ENCODE measurements around the gene THADA. TPM values are rescaled to one million over a fixed set of nuclear protein-coding genes. Genes with fewer than 3 reads are reported as not detected.

The THADA gene
- total RNA-seq, 3 donors from 2014 or later, result 50.3 to 60.4 (median 57.0) TPM

GRCh38 chr2:43317194-43317593 is 278.6 kb downstream of the THADA start:
- Mint-ChIP-seq H3K4me3 (no peak overlapping the region), H3K9me3 (no peaks in the 10 kb centered on the region), H3K4me1 (ENCODE audit: low read depth) (peaks cover 13% of the 10 kb centered on the region), H3K27me3 (ENCODE audit: low read depth) (no peaks in the 10 kb centered on the region), H3K36me3 (ENCODE audit: insufficient read depth) (peaks cover 31% of the 10 kb centered on the region)
- DNase-seq (no peak), ATAC-seq (no peak)

- no peaks in the 10 kb centered on the region for H3K27me3 Mint-ChIP-seq (ENCODE audit: low read depth)
- no peak for ATAC-seq
- H3K4me3 Mint-ChIP-seq, result no peak overlapping the region
- H3K4me1 Mint-ChIP-seq (ENCODE audit: low read depth), result peaks cover 13% of the 10 kb centered on the region
- no peak for DNase-seq
- peaks cover 37% of the 10 kb centered on the region for H3K36me3 Mint-ChIP-seq (ENCODE audit: insufficient read depth)
- H3K9me3 Mint-ChIP-seq, result no peaks in the 10 kb centered on the region
These were observed 280.4 kb downstream of the THADA start for GRCh38 chr2:43315482-43315881.

- no peak overlapping the region for H3K4me3 Mint-ChIP-seq
- H3K36me3 Mint-ChIP-seq (ENCODE audit: insufficient read depth), result peaks cover 28% of the 10 kb centered on the region
- H3K4me1 Mint-ChIP-seq (ENCODE audit: low read depth), result peaks cover 13% of the 10 kb centered on the region
- H3K27me3 Mint-ChIP-seq (ENCODE audit: low read depth), result no peaks in the 10 kb centered on the region
- ATAC-seq, result peak; percentile 25 to 46
- DNase-seq, result no peak
- H3K9me3 Mint-ChIP-seq, result no peaks in the 10 kb centered on the region
These were observed 281.4 kb downstream of the THADA start for GRCh38 chr2:43314299-43314927.

- Mint-ChIP-seq H3K27me3 (ENCODE audit: low read depth) (no peaks in the 10 kb centered on the region), H3K9me3 (no peaks in the 10 kb centered on the region), H3K36me3 (ENCODE audit: insufficient read depth) (peaks cover 24% of the 10 kb centered on the region), H3K4me1 (ENCODE audit: low read depth) (peaks cover 13% of the 10 kb centered on the region), H3K4me3 (no peak overlapping the region)
- no peak for DNase-seq
- ATAC-seq, result no peak
These were observed 282.2 kb downstream of the THADA start for GRCh38 chr2:43313642-43314017.

GRCh38 chr2:43312755-43313641 is 282.8 kb downstream of the THADA start:
- Mint-ChIP-seq H3K36me3 (ENCODE audit: insufficient read depth) (peaks cover 28% of the 10 kb centered on the region), H3K4me1 (ENCODE audit: low read depth) (peaks cover 13% of the 10 kb centered on the region), H3K4me3 (no peak overlapping the region), H3K9me3 (no peaks in the 10 kb centered on the region), H3K27me3 (ENCODE audit: low read depth) (no peaks in the 10 kb centered on the region)
- ATAC-seq (no peak), DNase-seq (no peak)

GRCh38 chr2:43311276-43311675 is 284.6 kb downstream of the THADA start:
- ATAC-seq (no peak), DNase-seq (no peak)
- Mint-ChIP-seq H3K27me3 (ENCODE audit: low read depth) (no peaks in the 10 kb centered on the region), H3K36me3 (ENCODE audit: insufficient read depth) (peaks cover 30% of the 10 kb centered on the region), H3K4me1 (ENCODE audit: low read depth) (peaks cover 8% of the 10 kb centered on the region), H3K4me3 (no peak overlapping the region), H3K9me3 (no peaks in the 10 kb centered on the region)

GRCh38 chr2:43309935-43310334 is 285.9 kb downstream of the THADA start:
- ATAC-seq, result no peak
- no peak for DNase-seq
- H3K9me3 Mint-ChIP-seq, result no peaks in the 10 kb centered on the region
- H3K4me1 Mint-ChIP-seq (ENCODE audit: low read depth), result peaks cover 6% of the 10 kb centered on the region
- H3K36me3 Mint-ChIP-seq (ENCODE audit: insufficient read depth), result peaks cover 27% of the 10 kb centered on the region
- no peak overlapping the region for H3K4me3 Mint-ChIP-seq
- H3K27me3 Mint-ChIP-seq (ENCODE audit: low read depth), result no peaks in the 10 kb centered on the region

GRCh38 chr2:43307973-43308372 is 287.9 kb downstream of the THADA start:
- H3K9me3 Mint-ChIP-seq, result no peaks in the 10 kb centered on the region
- H3K4me3 Mint-ChIP-seq, result no peak overlapping the region
- no peak for ATAC-seq
- no peak for DNase-seq
- peaks cover 32% of the 10 kb centered on the region for H3K36me3 Mint-ChIP-seq (ENCODE audit: insufficient read depth)
- no peaks in the 10 kb centered on the region for H3K27me3 Mint-ChIP-seq (ENCODE audit: low read depth)
- peaks cover 2% of the 10 kb centered on the region for H3K4me1 Mint-ChIP-seq (ENCODE audit: low read depth)

- ATAC-seq, result no peak
- no peaks in the 10 kb centered on the region for H3K9me3 Mint-ChIP-seq
- peaks cover 2% of the 10 kb centered on the region for H3K4me1 Mint-ChIP-seq (ENCODE audit: low read depth)
- H3K36me3 Mint-ChIP-seq (ENCODE audit: insufficient read depth), result peaks cover 28% of the 10 kb centered on the region
- no peak overlapping the region for H3K4me3 Mint-ChIP-seq
- DNase-seq, result no peak
- H3K27me3 Mint-ChIP-seq (ENCODE audit: low read depth), result no peaks in the 10 kb centered on the region
These were observed 288.8 kb downstream of the THADA start for GRCh38 chr2:43307046-43307445.

GRCh38 chr2:43306197-43306596 is 289.6 kb downstream of the THADA start:
- Mint-ChIP-seq H3K4me3 (no peak overlapping the region), H3K9me3 (no peaks in the 10 kb centered on the region), H3K36me3 (ENCODE audit: insufficient read depth) (peaks cover 25% of the 10 kb centered on the region), H3K27me3 (ENCODE audit: low read depth) (no peaks in the 10 kb centered on the region), H3K4me1 (ENCODE audit: low read depth) (peaks cover 2% of the 10 kb centered on the region)
- ATAC-seq (no peak), DNase-seq (no peak)

GRCh38 chr2:43305517-43305916 is 290.3 kb downstream of the THADA start:
- Mint-ChIP-seq H3K27me3 (ENCODE audit: low read depth) (no peaks in the 10 kb centered on the region), H3K4me3 (no peak overlapping the region), H3K4me1 (ENCODE audit: low read depth) (peaks cover 2% of the 10 kb centered on the region), H3K9me3 (no peaks in the 10 kb centered on the region), H3K36me3 (ENCODE audit: insufficient read depth) (peaks cover 25% of the 10 kb centered on the region)
- no peak for DNase-seq
- no peak for ATAC-seq

GRCh38 chr2:43305012-43305411 is 290.8 kb downstream of the THADA start:
- no peak overlapping the region for H3K4me3 Mint-ChIP-seq
- peaks cover 26% of the 10 kb centered on the region for H3K36me3 Mint-ChIP-seq (ENCODE audit: insufficient read depth)
- H3K4me1 Mint-ChIP-seq (ENCODE audit: low read depth), result peaks cover 2% of the 10 kb centered on the region
- H3K9me3 Mint-ChIP-seq, result no peaks in the 10 kb centered on the region
- H3K27me3 Mint-ChIP-seq (ENCODE audit: low read depth), result no peaks in the 10 kb centered on the region
- ATAC-seq (no peak), DNase-seq (no peak)

GRCh38 chr2:43303889-43304288 is 291.9 kb downstream of the THADA start:
- Mint-ChIP-seq H3K4me3 (no peak overlapping the region), H3K9me3 (no peaks in the 10 kb centered on the region), H3K36me3 (ENCODE audit: insufficient read depth) (peaks cover 26% of the 10 kb centered on the region), H3K27me3 (ENCODE audit: low read depth) (no peaks in the 10 kb centered on the region), H3K4me1 (ENCODE audit: low read depth) (peaks cover 2% of the 10 kb centered on the region)
- DNase-seq, result no peak
- ATAC-seq, result no peak

GRCh38 chr2:43302961-43303494 is 292.8 kb downstream of the THADA start:
- Mint-ChIP-seq H3K27me3 (ENCODE audit: low read depth) (no peaks in the 10 kb centered on the region), H3K4me1 (ENCODE audit: low read depth) (peaks cover 2% of the 10 kb centered on the region), H3K4me3 (no peak overlapping the region), H3K9me3 (no peaks in the 10 kb centered on the region), H3K36me3 (ENCODE audit: insufficient read depth) (peaks cover 26% of the 10 kb centered on the region)
- ATAC-seq (peak in 1 of 2 donors; percentile 30), DNase-seq (no peak)

Measured in activated T-cell treated with anti-CD3 and anti-CD28 coated beads, Interleukin-2, amount 50 U/mL, for 4 hours (primary cell).